Stimulated activated CD8-positive, alpha-beta memory T cell treated with anti-CD3 and anti-CD28 coated beads, Interleukin-7, amount 100 ng/mL, for 24 hours (primary cell): Measurements from ENCODE around the gene CD70.
A peak's percentile ranks its signal among the peaks of the same experiment; 100 is the strongest.
"Not testable (repeated sequence)": the region's sequence is repeated elsewhere in the genome, so short reads cannot be mapped to it uniquely, and the experiment has no call there.

Experiments
- DNase-seq: peaks from one replicate; pipeline ENCODE4 v3.0.0-alpha.2; 2020; ENCODE audit warnings: low read depth

Gene CD70, protein sequence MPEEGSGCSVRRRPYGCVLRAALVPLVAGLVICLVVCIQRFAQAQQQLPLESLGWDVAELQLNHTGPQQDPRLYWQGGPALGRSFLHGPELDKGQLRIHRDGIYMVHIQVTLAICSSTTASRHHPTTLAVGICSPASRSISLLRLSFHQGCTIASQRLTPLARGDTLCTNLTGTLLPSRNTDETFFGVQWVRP

DNA sequence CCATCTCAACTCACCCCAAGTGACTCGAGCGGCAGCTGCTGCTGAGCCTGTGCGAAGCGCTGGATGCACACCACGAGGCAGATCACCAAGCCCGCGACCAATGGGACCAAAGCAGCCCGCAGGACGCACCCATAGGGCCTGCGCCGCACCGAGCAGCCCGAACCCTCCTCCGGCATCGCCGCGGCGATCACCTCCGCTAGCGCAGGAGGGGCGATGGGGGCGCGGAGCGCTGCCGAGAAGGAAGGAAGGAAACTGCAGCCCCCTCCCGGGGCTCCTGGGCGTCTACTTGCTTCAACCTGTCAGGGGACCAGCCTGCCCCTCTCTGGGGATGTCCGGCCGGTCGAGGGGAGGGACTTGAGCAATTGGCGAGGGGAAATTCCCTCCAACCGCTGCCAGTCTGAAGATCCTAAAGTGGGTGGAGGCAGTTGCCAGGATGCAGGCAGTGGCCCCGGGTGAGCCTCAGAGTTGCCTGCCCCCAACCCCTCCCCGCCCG lies at the start of gene CD70:
Gene CD70 (minus strand): TSS at position 324 of the 493 bp plus-strand sequence. CDS start 148 bp downstream, at position 176.
- DNase-seq = no peak

GRCh38 chr19:6640333-6640732 lies 49.4 kb upstream of the CD70 start:
- DNase-seq = not testable (repeated sequence)

DNA sequence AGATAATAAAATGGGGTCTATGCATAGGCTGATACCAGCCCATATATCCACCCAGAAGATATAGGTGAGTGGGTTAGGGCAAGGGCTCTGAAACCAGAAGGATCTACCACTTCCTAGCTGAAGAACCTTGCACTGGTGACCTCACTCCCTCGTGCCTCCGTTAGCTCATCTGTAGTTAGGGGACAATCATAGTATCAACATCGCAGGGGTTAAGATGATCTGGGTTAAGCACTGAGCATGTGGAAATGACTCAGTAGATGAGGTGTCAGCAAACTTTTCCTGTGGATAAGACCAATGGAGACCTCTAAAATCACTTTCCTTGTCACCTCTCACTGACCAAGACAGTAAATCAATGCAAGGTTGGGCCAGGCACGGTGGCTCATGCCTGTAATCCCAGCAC lies 48.5 kb upstream of the CD70 start:
- no peak for DNase-seq

DNA sequence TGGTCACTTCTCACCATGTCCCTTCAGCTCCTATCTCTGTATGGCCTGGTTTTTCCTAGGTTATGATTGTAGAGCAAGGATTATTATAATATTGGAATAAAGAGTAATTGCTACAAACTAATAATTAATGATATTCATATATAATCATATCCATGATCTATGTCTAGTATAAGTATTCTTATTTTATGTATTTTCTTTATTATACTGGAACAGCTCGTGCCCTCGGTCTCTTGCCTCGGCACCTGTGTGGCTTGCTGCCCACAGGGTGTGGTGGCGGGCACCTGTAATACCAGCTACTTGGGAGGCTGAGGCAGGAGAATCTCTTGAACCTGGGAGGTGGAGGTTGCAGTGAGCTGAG lies 42.5 kb upstream of the CD70 start:
- not testable (repeated sequence) for DNase-seq

DNA sequence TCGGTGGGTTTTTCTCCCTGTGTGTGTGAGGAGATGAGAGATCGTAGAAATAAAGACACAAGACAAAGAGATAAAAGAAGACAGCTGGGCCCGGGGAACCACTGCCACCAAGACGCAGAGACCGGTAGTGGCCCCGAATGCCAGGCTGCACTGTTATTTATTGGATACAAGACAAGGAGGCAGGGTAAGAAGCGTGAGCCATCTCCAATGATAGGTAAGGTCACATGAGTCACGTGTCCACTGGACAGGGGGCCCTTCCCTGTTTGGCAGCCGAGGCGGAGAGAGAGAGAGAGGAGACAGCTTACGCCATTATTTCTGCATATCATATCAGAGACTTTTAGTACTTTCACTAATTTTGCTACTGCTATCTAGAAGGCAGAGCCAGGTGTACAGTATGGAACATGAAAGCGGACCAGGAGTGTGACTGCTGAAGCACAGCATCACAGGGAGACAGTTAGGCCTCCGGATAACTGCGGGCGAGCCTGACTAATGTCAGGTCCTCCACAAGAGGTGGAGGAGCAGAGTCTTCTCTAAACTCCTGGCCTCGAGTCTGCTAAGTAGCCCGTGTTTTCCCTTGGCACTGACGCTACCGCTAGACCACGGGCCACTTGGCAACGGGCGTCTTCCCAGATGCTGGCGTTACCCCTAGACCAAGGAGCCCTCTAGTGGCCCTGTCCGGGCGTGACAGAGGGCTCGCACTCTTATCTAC lies 42.0 kb upstream of the CD70 start:
- not testable (repeated sequence) for DNase-seq

- peak; percentile 60 for DNase-seq
Measured at GRCh38 chr19:6632002-6632621, 41.2 kb upstream of the CD70 start.

DNA sequence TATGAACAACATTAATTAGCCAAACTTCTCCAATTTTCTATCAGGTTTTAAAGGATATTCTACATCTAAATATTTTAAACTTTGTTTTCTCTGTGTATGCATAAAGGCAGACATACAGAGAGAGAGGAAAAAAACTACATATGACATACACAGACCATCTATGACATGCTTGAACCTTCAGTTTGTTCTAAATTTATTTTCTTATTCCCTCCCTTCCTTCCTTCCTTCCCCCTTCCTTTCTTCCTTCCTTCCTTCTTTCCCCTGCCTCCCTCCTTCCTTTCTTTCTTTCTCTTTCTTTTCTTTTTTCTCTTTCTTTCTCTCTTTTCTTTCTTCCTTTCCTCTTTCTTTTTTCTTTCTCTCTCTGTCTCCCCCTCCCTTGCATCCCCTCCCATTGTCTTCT lies 35.8 kb upstream of the CD70 start:
- DNase-seq = no peak

DNA sequence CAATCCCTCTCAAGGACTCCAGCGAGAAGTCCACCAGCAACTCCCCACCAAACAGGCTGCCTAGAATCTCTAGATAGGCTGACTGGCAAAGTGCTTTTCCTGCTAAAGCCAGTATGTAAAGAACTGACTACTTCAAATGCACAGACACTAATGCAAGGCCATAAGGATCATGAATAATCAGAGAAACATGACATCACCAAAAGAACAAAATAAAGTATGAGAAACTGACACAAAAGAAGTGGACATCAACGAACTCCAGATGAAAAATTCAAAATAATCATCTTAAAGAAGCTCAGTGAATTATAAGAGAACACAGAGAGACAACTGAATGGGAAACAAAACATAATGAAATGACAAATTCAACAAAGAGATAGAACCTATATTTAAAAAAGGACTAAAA lies 26.4 kb upstream of the CD70 start:
- no peak for DNase-seq

- no peak for DNase-seq
Measured at GRCh38 chr19:6616011-6616410, 25.1 kb upstream of the CD70 start.

GRCh38 chr19:6613711-6614110 lies 22.8 kb upstream of the CD70 start:
- DNase-seq = no peak

- DNase-seq = no peak
Measured at GRCh38 chr19:6610934-6611852, 20.2 kb upstream of the CD70 start.

DNA sequence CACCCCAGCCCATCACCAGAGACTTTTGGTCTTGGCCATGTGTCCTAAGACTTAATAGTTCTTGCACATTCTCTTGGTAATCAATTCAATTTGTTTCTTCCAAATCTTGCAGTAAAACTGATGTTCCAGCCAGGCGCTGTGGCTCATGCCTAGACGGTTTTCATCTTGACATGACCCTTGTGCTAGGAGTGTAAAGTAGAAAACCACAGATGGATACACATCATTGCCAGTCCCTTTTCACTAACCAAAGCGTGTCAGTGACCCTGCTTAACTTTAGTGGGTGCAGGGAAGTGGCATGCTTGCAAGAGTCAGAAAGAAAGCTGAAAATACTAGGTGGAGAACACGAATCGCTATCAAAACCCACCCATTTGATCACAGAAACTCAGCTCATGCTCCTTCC lies 18.0 kb upstream of the CD70 start:
- DNase-seq = no peak

GRCh38 chr19:6608146-6608545 lies 17.2 kb upstream of the CD70 start:
- DNase-seq = not testable (repeated sequence)

DNA sequence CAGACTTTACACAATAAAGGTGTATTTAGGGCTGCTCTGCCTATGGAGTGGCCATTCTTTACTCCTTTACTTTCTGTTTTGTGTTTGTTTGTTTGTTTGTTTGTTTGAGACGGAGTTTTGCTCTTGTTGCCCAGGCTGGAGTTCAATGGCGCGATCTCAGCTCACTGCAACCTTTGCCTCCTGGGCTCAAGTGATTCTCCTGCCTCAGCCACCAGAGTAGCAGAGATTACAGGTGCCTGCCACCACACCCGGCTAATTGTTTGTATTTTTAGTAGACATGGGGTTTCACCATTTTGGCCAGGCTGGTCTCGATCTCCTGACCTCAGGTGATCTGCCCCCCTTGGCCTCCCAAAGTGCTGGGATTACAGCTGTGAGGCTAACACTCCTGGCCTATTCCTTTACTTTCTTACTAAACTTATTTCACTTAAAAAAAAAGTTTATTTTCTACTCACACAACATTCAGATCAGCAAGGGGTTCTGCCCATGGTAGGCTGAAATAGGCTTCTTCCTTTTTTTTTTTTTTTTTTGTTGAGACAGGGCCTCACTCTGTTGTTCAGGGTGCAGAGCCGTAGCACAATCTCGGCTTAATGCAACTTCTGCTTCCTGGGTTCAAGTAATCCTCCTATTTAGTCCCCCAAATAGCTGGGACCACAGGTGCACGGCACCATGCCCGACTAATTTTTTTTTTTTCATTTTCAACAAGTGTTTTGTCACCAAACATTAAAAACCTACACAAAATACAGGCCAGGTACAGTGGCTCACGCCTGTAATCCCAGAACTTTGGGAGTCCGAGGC lies 15.5 kb upstream of the CD70 start:
- DNase-seq = not testable (repeated sequence)

DNA sequence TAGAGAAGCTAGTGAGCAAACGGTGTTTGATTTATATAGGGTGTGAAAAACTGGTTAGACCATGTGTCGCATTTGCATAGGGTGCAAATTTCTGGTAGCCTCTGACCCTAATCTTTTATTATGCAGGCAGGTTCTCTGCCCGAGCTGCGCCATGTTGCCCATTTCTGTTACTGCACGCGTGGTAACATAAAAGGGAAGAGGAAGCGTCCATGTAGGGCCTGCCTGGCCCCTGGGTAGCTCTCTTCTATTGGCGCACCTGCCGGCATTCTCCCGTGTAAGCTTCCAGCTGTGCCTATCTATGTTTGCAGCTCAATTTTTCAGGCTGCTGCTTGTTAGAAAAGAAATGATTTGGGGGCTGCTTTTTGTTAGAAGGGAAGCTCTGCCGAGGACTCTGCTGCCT lies 14.0 kb upstream of the CD70 start:
- DNase-seq = no peak

GRCh38 chr19:6602729-6603114 lies 11.8 kb upstream of the CD70 start:
- no peak for DNase-seq

DNA sequence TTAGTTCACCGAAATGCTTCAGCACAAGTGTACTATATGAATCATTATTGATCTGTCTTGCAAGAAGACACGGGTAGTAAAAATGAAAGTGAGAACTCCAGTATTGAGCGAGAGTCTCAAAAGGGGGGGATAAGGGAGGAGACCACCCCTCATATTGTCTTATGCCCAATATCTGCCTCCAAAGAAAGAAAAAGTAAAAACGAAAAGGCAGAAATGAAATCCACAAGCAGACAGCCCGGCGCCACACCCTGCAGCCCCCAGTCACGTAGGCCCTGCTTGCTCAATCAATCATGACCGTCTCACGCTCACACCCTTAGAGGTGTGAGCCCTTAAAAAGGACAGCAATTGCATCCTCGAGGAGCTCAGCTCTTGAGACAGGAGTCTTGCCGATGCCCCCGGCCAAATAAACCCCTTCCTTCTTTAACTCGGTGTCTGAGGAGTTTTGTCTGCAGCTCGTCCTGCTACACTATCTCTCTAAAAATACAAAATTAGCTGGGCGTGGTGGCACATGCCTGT lies 10.6 kb upstream of the CD70 start:
- DNase-seq = not testable (repeated sequence)

- not testable (repeated sequence) for DNase-seq
Measured at GRCh38 chr19:6600951-6601536, 10.1 kb upstream of the CD70 start.

DNA sequence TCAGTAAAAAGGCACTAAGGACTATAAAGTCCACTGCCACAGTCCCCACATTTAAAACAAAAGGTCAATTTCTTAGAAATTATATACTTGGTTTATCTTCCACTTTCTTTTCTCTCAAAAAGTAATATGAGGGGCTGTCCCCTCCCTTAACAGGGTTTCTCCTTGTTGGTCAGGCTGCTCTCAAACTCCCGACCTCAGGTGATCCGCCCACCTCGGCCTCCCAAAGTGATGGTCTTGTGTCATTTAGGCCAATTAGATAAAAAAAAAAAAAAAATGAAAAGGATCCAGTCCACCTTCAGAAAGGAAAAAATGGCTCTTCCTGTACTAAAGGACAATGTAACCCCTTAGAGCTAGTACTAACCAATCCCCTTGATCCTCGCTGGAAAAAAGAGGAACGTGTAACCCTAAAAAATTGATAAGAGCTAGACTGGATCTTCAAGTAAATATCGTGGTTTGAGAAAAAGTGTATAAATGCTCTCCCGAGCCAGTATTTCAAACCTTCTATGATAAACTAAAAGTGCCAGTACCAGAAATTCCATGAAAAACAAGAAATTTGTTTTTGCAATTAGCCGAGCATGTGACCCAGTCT lies 9.0 kb upstream of the CD70 start:
- DNase-seq = no peak

GRCh38 chr19:6598254-6598892 lies 7.4 kb upstream of the CD70 start:
- not testable (repeated sequence) for DNase-seq
